Measurements from ENCODE around the gene RABEP2. TPM values are rescaled to one million over a fixed set of nuclear protein-coding genes. Genes with fewer than 3 reads are reported as not detected.

The RABEP2 gene
- total and polyA plus RNA-seq, 9 of the 15 experiments (the other 6 are each of a cell fraction or from before 2014, with no cell fraction given) = 0.15 to 13.4 (median 3.5) TPM

DNA sequence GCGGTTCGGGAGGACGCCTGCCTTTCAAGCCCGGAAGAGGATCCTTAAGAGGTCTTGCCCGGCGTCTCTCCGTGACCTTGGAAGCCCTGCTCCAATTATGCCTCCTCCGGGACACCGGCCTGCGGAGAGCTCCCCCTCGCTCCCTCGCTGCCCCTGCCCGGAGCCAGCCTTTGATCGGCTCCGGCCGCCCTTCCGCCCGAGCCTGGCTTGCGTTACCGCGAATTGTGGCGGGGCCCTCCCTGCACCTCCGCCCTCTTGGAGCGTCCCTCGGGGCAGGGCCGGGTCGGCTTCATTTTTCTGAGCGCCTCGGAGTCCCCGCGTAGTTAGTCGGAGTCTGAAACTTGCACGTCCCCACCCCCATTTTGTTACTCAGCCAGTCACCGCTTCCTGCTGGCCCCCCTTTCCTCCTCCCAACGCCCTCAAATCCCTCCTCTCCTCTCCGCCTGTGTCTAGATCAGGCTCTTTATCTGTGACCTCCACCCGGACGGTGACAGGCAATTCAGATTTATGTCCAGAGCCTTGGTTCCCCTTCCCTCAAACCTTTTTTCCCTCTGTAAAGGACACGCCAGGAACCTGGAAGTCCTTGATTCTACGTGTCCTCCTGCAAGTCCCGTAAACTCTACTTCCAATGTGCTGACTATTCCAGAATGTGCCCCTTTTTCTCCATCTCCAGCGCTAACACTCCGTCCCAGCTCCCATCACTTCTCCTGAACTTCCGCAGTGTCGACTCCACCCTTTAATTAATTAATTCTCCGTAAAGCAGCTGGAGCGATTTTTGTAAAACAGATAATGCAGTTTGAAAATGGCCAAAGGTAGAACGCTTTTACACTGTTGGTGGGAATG is 569 bp upstream of the RABEP2 start (continued):
- TF ChIP-seq, protein P1, sequence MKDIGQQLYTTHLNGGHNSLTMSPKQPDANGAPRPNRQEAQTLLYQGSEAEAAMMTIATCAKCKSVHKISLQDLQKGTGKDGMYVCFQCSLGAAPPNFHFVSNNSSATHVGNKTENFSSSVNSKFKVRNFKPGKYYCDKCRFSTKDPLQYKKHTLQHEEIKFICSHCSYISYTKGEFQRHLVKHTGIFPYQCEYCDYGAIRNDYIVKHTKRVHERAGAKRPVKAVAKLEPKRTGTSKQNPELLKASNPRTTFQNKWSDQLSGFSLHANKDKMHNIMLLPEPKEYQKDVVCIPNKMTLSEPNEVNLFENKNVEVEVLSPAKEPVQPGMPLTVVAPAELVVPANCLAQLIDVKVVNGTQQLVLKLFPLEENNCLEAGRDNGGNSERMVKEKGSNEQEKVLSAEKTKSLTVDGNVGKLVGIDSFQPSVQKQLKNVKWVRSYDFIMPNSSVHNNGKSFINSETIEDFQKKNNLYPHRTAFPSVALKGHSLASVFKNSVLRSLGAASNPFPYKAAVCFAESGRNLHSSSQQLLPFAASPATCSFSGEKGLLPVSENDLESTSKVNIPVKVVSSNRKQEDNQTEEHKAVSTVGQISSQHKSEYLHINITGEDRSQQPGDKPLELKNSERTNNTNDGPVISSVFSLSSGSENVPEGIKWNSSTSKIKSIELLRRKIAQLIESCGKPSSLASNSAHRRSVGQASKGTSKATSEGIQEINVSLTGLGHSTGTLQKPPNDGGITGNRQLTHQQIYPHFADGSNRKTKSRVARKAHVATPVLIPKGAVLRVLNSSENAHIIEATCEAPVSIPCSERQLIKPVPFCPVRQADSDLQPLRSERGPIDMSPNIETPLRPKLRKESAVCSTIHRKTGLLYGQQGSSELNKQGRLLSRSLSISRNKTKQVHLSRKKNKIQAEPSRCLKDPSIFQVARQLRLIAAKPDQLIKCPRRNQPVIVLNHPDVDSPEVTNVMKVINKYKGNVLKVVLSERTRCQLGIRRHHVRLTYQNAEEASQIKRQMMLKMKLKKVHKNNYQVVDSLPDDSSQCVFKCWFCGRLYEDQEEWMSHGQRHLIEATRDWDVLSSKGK (CRISPR knock-in tag; IDR thresholded peaks at IDR 0.05) = no peak
- TF ChIP-seq SRSF7 (optimal IDR thresholded peaks at IDR 0.05; ENCODE audit: low read depth, low read length) (no peak), RCOR1 (IDR thresholded peaks at IDR 0.05; ENCODE audit: borderline replicate concordance in 1 of 2, low read depth in 2 of 2, low read length in 2 of 2) (peak; percentile 96 to 100), HOXB6 (CRISPR knock-in tag; IDR thresholded peaks at IDR 0.05; ENCODE audit: borderline replicate concordance) (no peak), ZNF263 (CRISPR knock-in tag; IDR thresholded peaks at IDR 0.05; ENCODE audit: borderline replicate concordance) (peak; percentile 73; the same call in 1 of the 2 replicates), RBM22 (IDR thresholded peaks at IDR 0.05; ENCODE audit: low read depth, low read length, poor library complexity, severe bottlenecking) (no peak)
- TF ChIP-seq, protein P2, sequence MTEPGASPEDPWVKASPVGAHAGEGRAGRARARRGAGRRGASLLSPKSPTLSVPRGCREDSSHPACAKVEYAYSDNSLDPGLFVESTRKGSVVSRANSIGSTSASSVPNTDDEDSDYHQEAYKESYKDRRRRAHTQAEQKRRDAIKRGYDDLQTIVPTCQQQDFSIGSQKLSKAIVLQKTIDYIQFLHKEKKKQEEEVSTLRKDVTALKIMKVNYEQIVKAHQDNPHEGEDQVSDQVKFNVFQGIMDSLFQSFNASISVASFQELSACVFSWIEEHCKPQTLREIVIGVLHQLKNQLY (CRISPR knock-in tag; conservative IDR thresholded peaks at IDR 0.05) = no peak; a peak in 1 of 4 replicates
- TF ChIP-seq, protein P3, sequence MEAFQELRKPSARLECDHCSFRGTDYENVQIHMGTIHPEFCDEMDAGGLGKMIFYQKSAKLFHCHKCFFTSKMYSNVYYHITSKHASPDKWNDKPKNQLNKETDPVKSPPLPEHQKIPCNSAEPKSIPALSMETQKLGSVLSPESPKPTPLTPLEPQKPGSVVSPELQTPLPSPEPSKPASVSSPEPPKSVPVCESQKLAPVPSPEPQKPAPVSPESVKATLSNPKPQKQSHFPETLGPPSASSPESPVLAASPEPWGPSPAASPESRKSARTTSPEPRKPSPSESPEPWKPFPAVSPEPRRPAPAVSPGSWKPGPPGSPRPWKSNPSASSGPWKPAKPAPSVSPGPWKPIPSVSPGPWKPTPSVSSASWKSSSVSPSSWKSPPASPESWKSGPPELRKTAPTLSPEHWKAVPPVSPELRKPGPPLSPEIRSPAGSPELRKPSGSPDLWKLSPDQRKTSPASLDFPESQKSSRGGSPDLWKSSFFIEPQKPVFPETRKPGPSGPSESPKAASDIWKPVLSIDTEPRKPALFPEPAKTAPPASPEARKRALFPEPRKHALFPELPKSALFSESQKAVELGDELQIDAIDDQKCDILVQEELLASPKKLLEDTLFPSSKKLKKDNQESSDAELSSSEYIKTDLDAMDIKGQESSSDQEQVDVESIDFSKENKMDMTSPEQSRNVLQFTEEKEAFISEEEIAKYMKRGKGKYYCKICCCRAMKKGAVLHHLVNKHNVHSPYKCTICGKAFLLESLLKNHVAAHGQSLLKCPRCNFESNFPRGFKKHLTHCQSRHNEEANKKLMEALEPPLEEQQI (IDR thresholded peaks at IDR 0.05) = no peak
- TF ChIP-seq, protein P4, sequence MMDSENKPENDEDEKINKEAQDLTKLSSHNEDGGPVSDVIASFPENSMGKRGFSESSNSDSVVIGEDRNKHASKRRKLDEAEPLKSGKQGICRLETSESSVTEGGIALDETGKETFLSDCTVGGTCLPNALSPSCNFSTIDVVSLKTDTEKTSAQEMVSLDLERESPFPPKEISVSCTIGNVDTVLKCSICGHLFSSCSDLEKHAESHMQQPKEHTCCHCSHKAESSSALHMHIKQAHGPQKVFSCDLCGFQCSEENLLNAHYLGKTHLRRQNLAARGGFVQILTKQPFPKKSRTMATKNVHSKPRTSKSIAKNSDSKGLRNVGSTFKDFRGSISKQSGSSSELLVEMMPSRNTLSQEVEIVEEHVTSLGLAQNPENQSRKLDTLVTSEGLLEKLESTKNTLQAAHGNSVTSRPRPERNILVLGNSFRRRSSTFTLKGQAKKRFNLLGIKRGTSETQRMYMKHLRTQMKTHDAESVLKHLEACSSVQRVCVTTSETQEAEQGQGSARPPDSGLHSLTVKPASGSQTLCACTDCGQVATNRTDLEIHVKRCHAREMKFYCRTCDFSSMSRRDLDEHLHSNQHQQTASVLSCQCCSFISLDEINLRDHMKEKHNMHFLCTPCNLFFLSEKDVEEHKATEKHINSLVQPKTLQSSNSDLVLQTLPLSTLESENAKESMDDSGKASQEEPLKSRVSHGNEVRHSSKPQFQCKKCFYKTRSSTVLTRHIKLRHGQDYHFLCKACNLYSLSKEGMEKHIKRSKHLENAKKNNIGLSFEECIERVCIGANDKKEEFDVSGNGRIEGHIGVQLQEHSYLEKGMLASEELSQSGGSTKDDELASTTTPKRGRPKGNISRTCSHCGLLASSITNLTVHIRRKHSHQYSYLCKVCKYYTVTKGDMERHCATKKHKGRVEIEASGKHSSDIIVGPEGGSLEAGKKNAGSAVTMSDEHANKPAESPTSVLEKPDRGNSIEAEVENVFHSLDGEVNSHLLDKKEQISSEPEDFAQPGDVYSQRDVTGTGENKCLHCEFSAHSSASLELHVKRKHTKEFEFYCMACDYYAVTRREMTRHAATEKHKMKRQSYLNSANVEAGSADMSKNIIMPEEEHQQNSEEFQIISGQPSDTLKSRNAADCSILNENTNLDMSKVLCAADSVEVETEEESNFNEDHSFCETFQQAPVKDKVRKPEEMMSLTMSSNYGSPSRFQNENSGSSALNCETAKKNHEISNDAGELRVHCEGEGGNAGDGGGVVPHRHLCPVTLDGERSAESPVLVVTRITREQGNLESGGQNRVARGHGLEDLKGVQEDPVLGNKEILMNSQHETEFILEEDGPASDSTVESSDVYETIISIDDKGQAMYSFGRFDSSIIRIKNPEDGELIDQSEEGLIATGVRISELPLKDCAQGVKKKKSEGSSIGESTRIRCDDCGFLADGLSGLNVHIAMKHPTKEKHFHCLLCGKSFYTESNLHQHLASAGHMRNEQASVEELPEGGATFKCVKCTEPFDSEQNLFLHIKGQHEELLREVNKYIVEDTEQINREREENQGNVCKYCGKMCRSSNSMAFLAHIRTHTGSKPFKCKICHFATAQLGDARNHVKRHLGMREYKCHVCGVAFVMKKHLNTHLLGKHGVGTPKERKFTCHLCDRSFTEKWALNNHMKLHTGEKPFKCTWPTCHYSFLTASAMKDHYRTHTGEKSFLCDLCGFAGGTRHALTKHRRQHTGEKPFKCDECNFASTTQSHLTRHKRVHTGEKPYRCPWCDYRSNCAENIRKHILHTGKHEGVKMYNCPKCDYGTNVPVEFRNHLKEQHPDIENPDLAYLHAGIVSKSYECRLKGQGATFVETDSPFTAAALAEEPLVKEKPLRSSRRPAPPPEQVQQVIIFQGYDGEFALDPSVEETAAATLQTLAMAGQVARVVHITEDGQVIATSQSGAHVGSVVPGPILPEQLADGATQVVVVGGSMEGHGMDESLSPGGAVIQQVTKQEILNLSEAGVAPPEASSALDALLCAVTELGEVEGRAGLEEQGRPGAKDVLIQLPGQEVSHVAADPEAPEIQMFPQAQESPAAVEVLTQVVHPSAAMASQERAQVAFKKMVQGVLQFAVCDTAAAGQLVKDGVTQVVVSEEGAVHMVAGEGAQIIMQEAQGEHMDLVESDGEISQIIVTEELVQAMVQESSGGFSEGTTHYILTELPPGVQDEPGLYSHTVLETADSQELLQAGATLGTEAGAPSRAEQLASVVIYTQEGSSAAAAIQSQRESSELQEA (IDR thresholded peaks at IDR 0.05; ENCODE audit: low read depth) = no peak
